ENCODE measurements around the gene FBXW7. TPM values are rescaled to one million over a fixed set of nuclear protein-coding genes. Genes with fewer than 3 reads are reported as not detected.

FBXW7 gene
- total and polyA plus RNA-seq, 4 donors = 7.6 to 82.1 (median 20.6) TPM

- TF ChIP-seq CTCF (IDR thresholded peaks at IDR 0.05; ENCODE audit: control extremely low read depth, extremely low read depth) = no peak
- Histone ChIP-seq H3K27ac (ENCODE audit: low read depth in 1 of 2, low read length in 1 of 2) (no peak overlapping the region), H3K9ac (ENCODE audit: insufficient read depth in 1 of 2, low read length in 2 of 2) (no peak overlapping the region), H3K27me3 (ENCODE audit: control insufficient read depth in 3 of 3, insufficient read depth in 3 of 3, low read length in 2 of 3) (no peaks in the 10 kb centered on the region), H3K36me3 (ENCODE audit: control insufficient read depth in 4 of 4, insufficient read depth in 4 of 4, low read length in 4 of 4) (no peaks in the 10 kb centered on the region), H3K4me1 (ENCODE audit: control insufficient read depth in 5 of 5, insufficient read depth in 5 of 5, low read length in 5 of 5) (peaks cover 0 to 8% (median 0%) of the 10 kb centered on the region in 5 donors), H3K4me3 (no peak overlapping the region), H3K9me3 (ENCODE audit: control insufficient read depth in 4 of 4, insufficient read depth in 3 of 4, low read length in 3 of 4) (no peaks in the 10 kb centered on the region)
- WGBS, 2 donors = 79 to 80% methylated on average over 8 of the region's 8 CpGs
- ATAC-seq (ENCODE audit: insufficient read depth, low FRiP score) (no peak), DNase-seq (no peak)
Observed at GRCh38 chr4:152307669-152308068, 228.2 kb downstream of the FBXW7 start.

- Histone ChIP-seq H3K4me3 (no peak overlapping the region), H3K9me3 (ENCODE audit: control insufficient read depth in 4 of 4, insufficient read depth in 3 of 4, low read length in 3 of 4) (no peaks in the 10 kb centered on the region), H3K36me3 (ENCODE audit: control insufficient read depth in 4 of 4, insufficient read depth in 4 of 4, low read length in 4 of 4) (no peaks in the 10 kb centered on the region), H3K27ac (ENCODE audit: low read depth in 1 of 2, low read length in 1 of 2) (no peak overlapping the region), H3K4me1 (ENCODE audit: control insufficient read depth in 5 of 5, insufficient read depth in 5 of 5, low read length in 5 of 5) (peaks cover 0 to 8% (median 0%) of the 10 kb centered on the region in 5 donors), H3K27me3 (ENCODE audit: control insufficient read depth in 3 of 3, insufficient read depth in 3 of 3, low read length in 2 of 3) (no peaks in the 10 kb centered on the region), H3K9ac (ENCODE audit: insufficient read depth in 1 of 2, low read length in 2 of 2) (no peak overlapping the region)
- ATAC-seq (ENCODE audit: insufficient read depth, low FRiP score) (no peak), DNase-seq (no peak)
- no peak for TF ChIP-seq CTCF (IDR thresholded peaks at IDR 0.05; ENCODE audit: control extremely low read depth, extremely low read depth)
- 61 to 81% methylated on average over 1 of the region's 1 CpG for WGBS, 2 donors
Observed at GRCh38 chr4:152306541-152306940, 229.4 kb downstream of the FBXW7 start.

- no peaks in the 10 kb centered on the region for H3K27me3 ChIP-seq (ENCODE audit: control insufficient read depth in 3 of 3, insufficient read depth in 3 of 3, low read length in 2 of 3)
- no peak for TF ChIP-seq CTCF (IDR thresholded peaks at IDR 0.05; ENCODE audit: control extremely low read depth, extremely low read depth)
- H3K4me3 ChIP-seq = no peak overlapping the region
- H3K9ac ChIP-seq (ENCODE audit: insufficient read depth in 1 of 2, low read length in 2 of 2) = no peak overlapping the region
- peaks cover 0 to 2% (median 0%) of the 10 kb centered on the region in 5 donors for H3K4me1 ChIP-seq (ENCODE audit: control insufficient read depth in 5 of 5, insufficient read depth in 5 of 5, low read length in 5 of 5)
- no peak overlapping the region for H3K27ac ChIP-seq (ENCODE audit: low read depth in 1 of 2, low read length in 1 of 2)
- ATAC-seq (ENCODE audit: insufficient read depth, low FRiP score) (no peak), DNase-seq (no peak)
- no peaks in the 10 kb centered on the region for H3K9me3 ChIP-seq (ENCODE audit: control insufficient read depth in 4 of 4, insufficient read depth in 3 of 4, low read length in 3 of 4)
- 87 to 88% methylated on average over 5 of the region's 5 CpGs for WGBS, 2 donors
- no peaks in the 10 kb centered on the region for H3K36me3 ChIP-seq (ENCODE audit: control insufficient read depth in 4 of 4, insufficient read depth in 4 of 4, low read length in 4 of 4)
Observed at GRCh38 chr4:152304220-152304619, 231.7 kb downstream of the FBXW7 start.

GRCh38 chr4:152301381-152301780 lies 234.5 kb downstream of the FBXW7 start:
- WGBS, 2 donors = 78 to 81% methylated on average over 6 of the region's 6 CpGs
- no peaks in the 10 kb centered on the region for H3K36me3 ChIP-seq (ENCODE audit: control insufficient read depth in 4 of 4, insufficient read depth in 4 of 4, low read length in 4 of 4)
- H3K4me1 ChIP-seq (ENCODE audit: control insufficient read depth in 5 of 5, insufficient read depth in 5 of 5, low read length in 5 of 5) = no peaks in the 10 kb centered on the region
- no peak for DNase-seq
- no peaks in the 10 kb centered on the region for H3K9me3 ChIP-seq (ENCODE audit: control insufficient read depth in 4 of 4, insufficient read depth in 3 of 4, low read length in 3 of 4)
- H3K9ac ChIP-seq (ENCODE audit: insufficient read depth in 1 of 2, low read length in 2 of 2) = no peak overlapping the region
- no peak overlapping the region for H3K4me3 ChIP-seq
- no peaks in the 10 kb centered on the region for H3K27me3 ChIP-seq (ENCODE audit: control insufficient read depth in 3 of 3, insufficient read depth in 3 of 3, low read length in 2 of 3)
- TF ChIP-seq CTCF (IDR thresholded peaks at IDR 0.05; ENCODE audit: control extremely low read depth, extremely low read depth) = no peak
- no peak for ATAC-seq (ENCODE audit: insufficient read depth, low FRiP score)
- no peak overlapping the region for H3K27ac ChIP-seq (ENCODE audit: low read depth in 1 of 2, low read length in 1 of 2)

All from lung (tissue), 12 donors.